HepG2 (cell line): Measurements from ENCODE around the gene JADE3. TPM values are rescaled to one million over a fixed set of nuclear protein-coding genes. Genes with fewer than 3 reads are reported as not detected.

ENCODE experiments used
- ATAC-seq: fragments of 200-7000 bp; cut with Tn5 transposase; 3 replicates; pipeline ENCODE4 v1.9.1; 2020; ENCODE audit warnings: mild to moderate bottlenecking, moderate library complexity
- BruUV-seq: library from RNA; stranded (reverse); fragments of 400-500 nt; replicated peaks from 2 replicates; lab custom pipeline; 2021; lab: Mats Ljungman, UMichigan
- CTCF ChIA-PET: fragments of 300-600 bp; formaldehyde crosslinking; extraction: SDS; loops from one replicate; lab custom pipeline; 2021; ENCODE audit warnings: low total read pairs, inconsistent platforms, low intra/inter-chr PET ratio; lab: Yijun Ruan, JAX
- POLR2A ChIA-PET: fragments of 350-600 bp; sonication (Branson Sonifier 250); formaldehyde crosslinking; loops from one replicate; lab custom pipeline; 2020; ENCODE audit warnings: antibody characterized with exemption, inconsistent platforms; lab: Yijun Ruan, JAX
- DNase-seq: peaks from one replicate; pipeline ENCODE4 v3.0.0-alpha.2; 2015; ENCODE audit warnings: low spot score
- FAIRE-seq: peaks from 3 replicates; lab custom pipeline; 2011; peaks lifted over from hg19 to GRCh38; lab: Jason Lieb, UNC
- H2AFZ ChIP-seq: one replicate; pipeline ENCODE4 v1.6.1; 2011; ENCODE audit warnings: low read length, inconsistent platforms
- H3K27ac ChIP-seq: fragments of 300-600 bp; 3 replicates; pipeline ENCODE4 v1.8.0; 2011; ENCODE audit warnings: mixed run types, mild to moderate bottlenecking, mixed read lengths, low read length, inconsistent platforms; ENCODE audit not compliant: insufficient read depth; ENCODE audit errors: extremely low read length
- H3K27me3 ChIP-seq, 2 experiments: fragments of 200-600 bp in 1 of 2; 2 replicates in 1 of 2; 3 replicates in 1 of 2; pipeline versions ENCODE4 v1.6.0 to v1.8.0; 2011; ENCODE audit warnings: low read length in 2 of 2, mild to moderate bottlenecking in 2 of 2, moderate library complexity in 2 of 2, inconsistent platforms in 1 of 2; ENCODE audit not compliant: insufficient read depth in 2 of 2, control insufficient read depth in 1 of 2
- H3K36me3 ChIP-seq, 2 experiments: fragments of 200-600 bp in 1 of 2; replicated peaks in 1 of 2; 2 replicates in 1 of 2; 3 replicates in 1 of 2; pipeline versions ENCODE4 v1.5.1 to v1.8.0; 2011; ENCODE audit warnings: low read length in 2 of 2, inconsistent platforms in 1 of 2; ENCODE audit not compliant: insufficient read depth in 2 of 2, control insufficient read depth in 1 of 2
- H3K4me1 ChIP-seq: 2 replicates; pipeline ENCODE4 v1.5.1; 2012; ENCODE audit warnings: low read length, inconsistent platforms; ENCODE audit not compliant: insufficient read depth
- H3K4me2 ChIP-seq: 2 replicates; pipeline ENCODE4 v1.6.0; 2011; ENCODE audit warnings: low read depth, low read length, inconsistent platforms
- H3K4me3 ChIP-seq, 3 experiments: fragments of 200-600 bp in 1 of 3; sonication (generic), shearing (Covaris generic) in 1 of 3; replicated peaks in 1 of 3; 2 replicates each; pipeline ENCODE4 v1.5.1; 2011 to 2016; ENCODE audit warnings: low read length in 3 of 3, inconsistent platforms in 2 of 3, low read depth in 2 of 3, mild to moderate bottlenecking in 2 of 3, control low read depth in 1 of 3, mixed read lengths in 1 of 3; ENCODE audit not compliant: insufficient read depth in 1 of 3
- H3K79me2 ChIP-seq: one replicate; pipeline ENCODE4 v1.6.1; 2011; ENCODE audit warnings: low read length, inconsistent platforms; ENCODE audit not compliant: insufficient read depth
- H3K9ac ChIP-seq: 2 replicates; pipeline ENCODE4 v1.6.0; 2011; ENCODE audit warnings: mild to moderate bottlenecking, low read depth, low read length, inconsistent platforms; ENCODE audit not compliant: insufficient read depth
- H3K9me3 ChIP-seq: 2 replicates; pipeline ENCODE4 v1.5.1; 2012; ENCODE audit warnings: mild to moderate bottlenecking, low read length
- H4K20me1 ChIP-seq: 2 replicates; pipeline ENCODE4 v1.6.0; 2011; ENCODE audit warnings: inconsistent platforms, mild to moderate bottlenecking, low read length, moderate library complexity; ENCODE audit not compliant: insufficient read depth
- EZH2 ChIP-seq: conservative IDR thresholded peaks from 2 replicates; pipeline ENCODE4 v1.6.1; 2012; ENCODE audit warnings: mild to moderate bottlenecking, low read depth, low read length, moderate library complexity
- FOXA1 ChIP-seq, 2 experiments: fragments of 450-650 bp in 1 of 2; sonication (generic) in 1 of 2; formaldehyde crosslinking in 1 of 2; IDR thresholded peaks; 2 replicates each; pipeline versions ENCODE4 v1.4.0 to v1.6.1; 2016 to 2020; ENCODE audit warnings: missing genetic modification reagents in 1 of 2
- FOXO1 ChIP-seq: sonication (generic); formaldehyde crosslinking; IDR thresholded peaks from 2 replicates; pipeline ENCODE4 v1.4.0; 2020; ENCODE audit warnings: missing genetic modification reagents
- GATAD2A ChIP-seq: IDR thresholded peaks from 2 replicates; pipeline ENCODE4 v1.6.1; 2016
- GLI4 ChIP-seq: sonication (generic); formaldehyde crosslinking; IDR thresholded peaks from 2 replicates; pipeline ENCODE4 v1.5.1; 2020; ENCODE audit warnings: missing genetic modification reagents, mild to moderate bottlenecking, moderate library complexity, borderline replicate concordance
- HNRNPH1 ChIP-seq: fragments of 200-400 bp; formaldehyde crosslinking; optimal IDR thresholded peaks from 2 replicates; pipeline ENCODE3; 2017; ENCODE audit warnings: mild to moderate bottlenecking, low read depth, low read length
- KDM5B ChIP-seq: sonication (generic); formaldehyde crosslinking; IDR thresholded peaks from 2 replicates; pipeline ENCODE4 v1.4.0; 2020; ENCODE audit warnings: missing genetic modification reagents, mild to moderate bottlenecking, borderline replicate concordance
- KDM6A ChIP-seq: IDR thresholded peaks from 2 replicates; pipeline ENCODE4 v1.6.1; 2016; ENCODE audit warnings: low read depth
- KLF12 ChIP-seq: sonication (generic); formaldehyde crosslinking; IDR thresholded peaks from 2 replicates; pipeline ENCODE4 v1.4.0; 2020; ENCODE audit warnings: missing genetic modification reagents, borderline replicate concordance
- KLF9 ChIP-seq: IDR thresholded peaks from 2 replicates; pipeline ENCODE4 v1.6.1; 2016; ENCODE audit warnings: low read depth
- MAFF ChIP-seq: IDR thresholded peaks from 2 replicates; pipeline ENCODE4 v1.6.1; 2011; ENCODE audit warnings: low read depth, low read length, improper control_type of control experiment
- MED1 ChIP-seq: sonication (generic); formaldehyde crosslinking; IDR thresholded peaks from 2 replicates; pipeline ENCODE4 v1.4.0; 2020; ENCODE audit warnings: missing genetic modification reagents
- MYC ChIP-seq: sonication (generic); formaldehyde crosslinking; IDR thresholded peaks from 2 replicates; pipeline ENCODE4 v1.9.0; 2021; ENCODE audit warnings: missing genetic modification reagents, borderline replicate concordance
- NFRKB ChIP-seq: fragments of 450-650 bp; IDR thresholded peaks from 2 replicates; pipeline ENCODE4 v1.6.1; 2017
- ONECUT2 ChIP-seq: sonication (generic); formaldehyde crosslinking; IDR thresholded peaks from 2 replicates; pipeline ENCODE4 v1.4.0; 2020; ENCODE audit warnings: missing genetic modification reagents
- PRDM15 ChIP-seq: sonication (generic); formaldehyde crosslinking; IDR thresholded peaks from 2 replicates; pipeline ENCODE4 v1.4.0; 2020; ENCODE audit warnings: missing genetic modification reagents
- SIN3B ChIP-seq: fragments of 150-350 bp; IDR thresholded peaks from 2 replicates; pipeline ENCODE4 v1.6.1; 2014; ENCODE audit warnings: low read length
- SMARCE1 ChIP-seq: fragments of 450-650 bp; IDR thresholded peaks from 2 replicates; pipeline ENCODE4 v1.6.1; 2017; ENCODE audit warnings: borderline replicate concordance
- U2AF1 ChIP-seq: fragments of 200-400 bp; formaldehyde crosslinking; optimal IDR thresholded peaks from 2 replicates; pipeline ENCODE3; 2017; ENCODE audit warnings: mild to moderate bottlenecking, low read depth, low read length
- ZFP36L2 ChIP-seq: sonication (generic); formaldehyde crosslinking; IDR thresholded peaks from 2 replicates; pipeline ENCODE4 v1.4.0; 2020; ENCODE audit warnings: missing genetic modification reagents
- ZNF607 ChIP-seq: sonication (generic); formaldehyde crosslinking; IDR thresholded peaks from 2 replicates; pipeline ENCODE4 v1.5.1; 2020; ENCODE audit warnings: missing genetic modification reagents, mild to moderate bottlenecking, borderline replicate concordance
- ZNF784 ChIP-seq: sonication (generic); formaldehyde crosslinking; IDR thresholded peaks from 2 replicates; pipeline ENCODE4 v1.5.1; 2020; ENCODE audit warnings: missing genetic modification reagents, mild to moderate bottlenecking, borderline replicate concordance
- ZSCAN9 ChIP-seq: IDR thresholded peaks from 2 replicates; pipeline ENCODE4 v1.6.1; 2016; ENCODE audit warnings: borderline replicate concordance
- WGBS: methylation state at CpG from one replicate; pipeline ENCODE4 v1.1.6; 2017; ENCODE audit warnings: low lambda C conversion rate; 5-methylcytosine and 5-hydroxymethylcytosine counted together
- in situ Hi-C: cut with HindIII; loops from 2 replicates; pipeline ENCODE4 v1.10.0; 2017; ENCODE audit warnings: low pct_unique_long_range_greater_than_20kb; ENCODE audit not compliant: extremely low pct_ligation_motif_present
- intact Hi-C: fragments of 100-400 bp; cut with micrococcal nuclease; formaldehyde crosslinking; loops from one replicate; pipeline ENCODE4 v1.10.0; 2022; ENCODE audit not compliant: unreplicated experiment
- polyA plus RNA-seq, 8 experiments: library from polyadenylated mRNA; depleted of rRNA in 3 of 8; stranded (reverse) in 7 of 8; unstranded in 1 of 8; fragments of >200 nt; fragmentation: Illumina TruSeq in 4 of 8; extraction: Trizol in 4 of 8; gene quantifications; 2 replicates each; pipeline versions ENCODE4 v1.2.1 to v1.2.3, GENCODE V29; 2011 to 2016; ENCODE audit warnings: low read depth in 4 of 8, missing spikeins in 1 of 8, mixed read lengths in 1 of 8; ENCODE audit not compliant: insufficient read depth in 1 of 8
- total RNA-seq, 5 experiments: library from RNA; depleted of rRNA; stranded (reverse); fragments of >200 nt; fragmentation: Illumina TruSeq; extraction: Trizol; gene quantifications; 2 replicates each; pipeline ENCODE4 v1.2.3, GENCODE V29; 2016; ENCODE audit warnings: low read depth in 1 of 5

Gene JADE3
- total and polyA plus RNA-seq, 2 of the 13 experiments (the other 11 are each of a cell fraction or from before 2014, with no cell fraction given): 7.7 to 7.8 TPM

- intact Hi-C loops (no loop called here), in situ Hi-C loops (no loop called here)
- BruUV-seq: no TSS peak
- ChIA-PET POLR2A (interaction anchor here (1.2 to 1.6 kb wide), 3 partner anchors 15 to 17 kb away, joined by 4 to 12 read pairs (median 6); partner anchors contain the start of gene RGN), CTCF (no interaction called here)
- Histone ChIP-seq H3K27ac (peak overlapping the region; percentile 52), H2AFZ (no peak overlapping the region), H4K20me1 (no peaks in the 10 kb centered on the region), H3K79me2 (no peaks in the 10 kb centered on the region), H3K9me3 (no peaks in the 10 kb centered on the region), H3K4me3 (no peak overlapping the region), H3K27me3 (no peaks in the 10 kb centered on the region), H3K9ac (no peak overlapping the region), H3K4me1 (peaks cover 70% of the 10 kb centered on the region), H3K36me3 (no peaks in the 10 kb centered on the region), H3K4me2 (0 out of 2 replicates have a peak overlapping the region, but pooled peaks have one; percentile 5)
- ATAC-seq: peak; percentile 60
- FAIRE-seq: peak; percentile 23
- DNase-seq: peak; percentile 48
- 82% methylated on average over 1 of the region's 2 CpGs for WGBS
- TF ChIP-seq ONECUT2: no peak
- no peak for TF ChIP-seq ZSCAN9
- TF ChIP-seq GATAD2A (CRISPR knock-in tag): peak; percentile 47; the same call in 1 of the 2 replicates
- TF ChIP-seq PRDM15 (CRISPR knock-in tag): no peak
- TF ChIP-seq NFRKB: no peak
- no peak for TF ChIP-seq SIN3B
- TF ChIP-seq KLF12 (CRISPR knock-in tag): no peak
- no peak for TF ChIP-seq MAFF
- no peak for TF ChIP-seq KLF9 (CRISPR knock-in tag)
- TF ChIP-seq FOXO1 (CRISPR knock-in tag): no peak
- TF ChIP-seq HNRNPH1: no peak
- TF ChIP-seq ZNF784 (CRISPR knock-in tag): no peak
- TF ChIP-seq FOXA1 (IDR thresholded peaks at IDR 0.05): no peak
- peak; percentile 55 for TF ChIP-seq FOXA1 (CRISPR knock-in tag; IDR thresholded peaks at IDR 0.05)
- TF ChIP-seq U2AF1: no peak
- TF ChIP-seq MED1 (CRISPR knock-in tag): 0 out of 2 replicates have a peak, but pooled peaks have one; percentile 7
- TF ChIP-seq ZNF607 (CRISPR knock-in tag): no peak
- TF ChIP-seq KDM5B (CRISPR knock-in tag): no peak
- TF ChIP-seq KDM6A: no peak
- no peak for TF ChIP-seq GLI4 (CRISPR knock-in tag)
- TF ChIP-seq ZFP36L2: no peak
- no peak for TF ChIP-seq EZH2
- TF ChIP-seq SMARCE1: no peak
- no peak for TF ChIP-seq MYC (CRISPR knock-in tag)
These were observed 151.0 kb downstream of the JADE3 start for GRCh38 chrX:47063179-47063578.
